Cardiac muscle cell (in vitro differentiated cells and primary cell): ENCODE measurements around the gene OR2B6. TPM values are rescaled to one million over a fixed set of nuclear protein-coding genes. Genes with fewer than 3 reads are reported as not detected.

Source experiments
- DNase-seq, 2 donors: peaks; one replicate each; pipeline versions ENCODE4 v3.0.0 to v3.0.0-alpha.2; 2010 to 2017; ENCODE audit warnings: low read depth in 1 of 2, low spot score in 1 of 2
- H3K27ac ChIP-seq: fragments of 200-600 bp; sonication (generic); 2 replicates; pipeline ENCODE4 v1.5.1; 2016
- H3K27me3 ChIP-seq: fragments of 200-600 bp; sonication (generic); 2 replicates; pipeline ENCODE4 v1.6.0; 2016; ENCODE audit warnings: control low read depth
- H3K36me3 ChIP-seq: fragments of 200-600 bp; sonication (generic); 2 replicates; pipeline ENCODE4 v1.5.1; 2016; ENCODE audit warnings: control low read depth
- H3K4me1 ChIP-seq: fragments of 200-600 bp; sonication (generic); 2 replicates; pipeline ENCODE4 v1.8.1; 2017; ENCODE audit warnings: low read depth, mild to moderate bottlenecking, mixed run types
- H3K4me3 ChIP-seq: fragments of 200-600 bp; sonication (generic); 2 replicates; pipeline ENCODE4 v1.5.1; 2016; ENCODE audit warnings: mild to moderate bottlenecking
- H3K9me3 ChIP-seq: fragments of 200-600 bp; sonication (generic); 2 replicates; pipeline ENCODE4 v1.5.1; 2017; ENCODE audit warnings: low read depth, mild to moderate bottlenecking, control low read depth
- CTCF ChIP-seq: IDR thresholded peaks from 2 replicates; pipeline ENCODE4 v1.5.1; 2012; ENCODE audit warnings: low read depth, mild to moderate bottlenecking, low read length
- polyA plus RNA-seq: library from polyadenylated mRNA; unstranded; fragments of >200 nt; fragmentation: Nextera tagmentation; extraction: Ambion mirVana; gene quantifications from 2 replicates; pipeline ENCODE4 v1.2.1, GENCODE V29; 2016
- total RNA-seq: library from RNA; depleted of rRNA; stranded (reverse); fragments of >200 nt; gene quantifications from 2 replicates; pipeline ENCODE4 v1.2.3, GENCODE V29; 2016

Gene OR2B6
- total and polyA plus RNA-seq, 2 experiments from 2014 or later: not detected

- Histone ChIP-seq H3K27me3 (no peaks in the 10 kb centered on the region), H3K36me3 (no peaks in the 10 kb centered on the region), H3K27ac (no peak overlapping the region), H3K4me1 (no peaks in the 10 kb centered on the region), H3K9me3 (no peaks in the 10 kb centered on the region), H3K4me3 (no peak overlapping the region)
- DNase-seq: no peak
- TF ChIP-seq CTCF: no peak
These were observed 5.5 kb downstream of the OR2B6 start for GRCh38 chr6:27962506-27962905.

GRCh38 chr6:27966044-27966443 is 9.0 kb downstream of the OR2B6 start:
- H3K9me3 ChIP-seq: no peaks in the 10 kb centered on the region
- no peaks in the 10 kb centered on the region for H3K4me1 ChIP-seq
- no peak overlapping the region for H3K27ac ChIP-seq
- no peak for TF ChIP-seq CTCF
- H3K27me3 ChIP-seq: no peaks in the 10 kb centered on the region
- H3K36me3 ChIP-seq: no peaks in the 10 kb centered on the region
- no peak overlapping the region for H3K4me3 ChIP-seq
- DNase-seq: no peak

GRCh38 chr6:27966816-27967426 is 9.9 kb downstream of the OR2B6 start:
- Histone ChIP-seq H3K4me3 (no peak overlapping the region), H3K9me3 (no peaks in the 10 kb centered on the region)

GRCh38 chr6:27970444-27970843 is 13.4 kb downstream of the OR2B6 start:
- Histone ChIP-seq H3K4me3 (no peak overlapping the region), H3K27me3 (peaks cover 7% of the 10 kb centered on the region), H3K9me3 (no peaks in the 10 kb centered on the region), H3K36me3 (no peaks in the 10 kb centered on the region), H3K27ac (no peak overlapping the region), H3K4me1 (no peaks in the 10 kb centered on the region)
- no peak for DNase-seq
- TF ChIP-seq CTCF: no peak

More at GRCh38 chr6:27966816-27967426, 9.9 kb downstream of the OR2B6 start:
- DNase-seq: no peak
- H3K27me3 ChIP-seq: no peaks in the 10 kb centered on the region
- no peaks in the 10 kb centered on the region for H3K36me3 ChIP-seq
- no peaks in the 10 kb centered on the region for H3K4me1 ChIP-seq
- H3K27ac ChIP-seq: no peak overlapping the region
- TF ChIP-seq CTCF: no peak

GRCh38 chr6:27972750-27973149 is 15.7 kb downstream of the OR2B6 start:
- DNase-seq: no peak
- Histone ChIP-seq H3K27ac (no peak overlapping the region), H3K4me1 (no peaks in the 10 kb centered on the region), H3K27me3 (peaks cover 7% of the 10 kb centered on the region), H3K36me3 (no peaks in the 10 kb centered on the region), H3K4me3 (no peak overlapping the region), H3K9me3 (no peaks in the 10 kb centered on the region)
- TF ChIP-seq CTCF: no peak
